ENCODE data around the gene C1QTNF5.

DNA sequence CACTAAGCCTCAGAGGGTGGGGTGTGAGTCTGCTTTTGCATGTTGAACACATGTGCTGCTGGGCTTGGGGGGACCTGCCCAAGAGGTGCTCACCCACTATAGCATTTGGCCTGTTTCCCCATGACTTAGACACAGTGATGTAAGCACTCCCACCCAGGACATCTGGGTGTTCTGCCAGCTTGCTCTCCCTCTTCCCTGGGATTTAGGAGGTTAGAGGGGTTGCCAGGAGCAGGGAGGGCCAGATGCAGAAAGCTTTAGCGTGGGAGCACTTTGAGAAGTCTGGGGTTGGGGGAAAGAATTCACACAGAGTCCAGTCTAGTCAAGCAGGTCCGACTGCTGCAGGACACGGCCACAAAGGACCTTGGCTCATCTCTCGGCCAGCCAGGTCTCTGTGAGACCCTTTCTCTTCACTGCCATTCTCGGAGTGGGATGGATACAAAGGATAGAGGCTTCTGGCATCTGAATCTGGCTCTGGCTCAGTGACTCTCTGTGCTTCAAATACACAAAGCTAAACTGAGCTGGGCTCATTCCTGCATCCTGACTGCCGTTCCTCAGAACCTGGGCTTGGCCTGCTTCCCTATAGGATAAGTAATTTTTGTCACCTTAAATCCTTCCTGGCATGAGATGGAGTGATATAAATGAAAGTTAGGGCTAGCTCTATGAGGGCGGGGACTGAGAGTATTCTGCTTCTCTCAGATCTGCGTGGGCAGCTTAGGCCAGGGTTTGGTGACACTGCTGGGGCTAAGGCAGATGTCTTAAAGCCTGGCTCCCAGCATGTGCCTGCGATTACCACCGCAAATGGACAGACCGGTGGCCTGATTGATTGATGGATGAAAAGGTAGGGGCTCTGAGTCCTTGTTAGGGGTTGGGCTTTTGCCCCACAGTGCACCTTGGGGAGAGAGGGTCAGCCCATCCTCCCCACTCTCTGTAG is 26.3 kb upstream of the C1QTNF5 start:
- TF ChIP-seq, protein P1, sequence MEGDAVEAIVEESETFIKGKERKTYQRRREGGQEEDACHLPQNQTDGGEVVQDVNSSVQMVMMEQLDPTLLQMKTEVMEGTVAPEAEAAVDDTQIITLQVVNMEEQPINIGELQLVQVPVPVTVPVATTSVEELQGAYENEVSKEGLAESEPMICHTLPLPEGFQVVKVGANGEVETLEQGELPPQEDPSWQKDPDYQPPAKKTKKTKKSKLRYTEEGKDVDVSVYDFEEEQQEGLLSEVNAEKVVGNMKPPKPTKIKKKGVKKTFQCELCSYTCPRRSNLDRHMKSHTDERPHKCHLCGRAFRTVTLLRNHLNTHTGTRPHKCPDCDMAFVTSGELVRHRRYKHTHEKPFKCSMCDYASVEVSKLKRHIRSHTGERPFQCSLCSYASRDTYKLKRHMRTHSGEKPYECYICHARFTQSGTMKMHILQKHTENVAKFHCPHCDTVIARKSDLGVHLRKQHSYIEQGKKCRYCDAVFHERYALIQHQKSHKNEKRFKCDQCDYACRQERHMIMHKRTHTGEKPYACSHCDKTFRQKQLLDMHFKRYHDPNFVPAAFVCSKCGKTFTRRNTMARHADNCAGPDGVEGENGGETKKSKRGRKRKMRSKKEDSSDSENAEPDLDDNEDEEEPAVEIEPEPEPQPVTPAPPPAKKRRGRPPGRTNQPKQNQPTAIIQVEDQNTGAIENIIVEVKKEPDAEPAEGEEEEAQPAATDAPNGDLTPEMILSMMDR (IDR thresholded peaks at IDR 0.05): no peak
- no peak for TF ChIP-seq EP300 (IDR thresholded peaks at IDR 0.05)
